Endothelial cell of umbilical vein (primary cell): ENCODE data around the gene RAPGEF3.

ENCODE experiments used
- EZH2 ChIP-seq: IDR thresholded peaks from 2 replicates; pipeline ENCODE4 v1.6.1; 2012; ENCODE audit warnings: borderline replicate concordance, low read depth, mild to moderate bottlenecking, moderate library complexity, low read length, inconsistent platforms; ENCODE audit not compliant: severe bottlenecking
- JUN ChIP-seq: IDR thresholded peaks from 2 replicates; pipeline ENCODE4 v1.6.1; 2011; ENCODE audit warnings: borderline replicate concordance, low read depth; ENCODE audit not compliant: insufficient read length, insufficient read depth
- POLR2A ChIP-seq: IDR thresholded peaks from 2 replicates; pipeline ENCODE4 v1.6.1; 2012; ENCODE audit warnings: low read depth, mild to moderate bottlenecking, control low read depth, low read length
- POLR2AphosphoS5 ChIP-seq: IDR thresholded peaks from 2 replicates; pipeline ENCODE4 v1.6.1; 2012; ENCODE audit warnings: low read depth, mild to moderate bottlenecking, control low read depth, low read length, moderate library complexity; ENCODE audit not compliant: insufficient read depth
- TF ChIP-seq, protein P1 (sequence below): IDR thresholded peaks from 2 replicates; pipeline ENCODE4 v1.6.1; 2011; ENCODE audit not compliant: insufficient read depth, insufficient read length
- TF ChIP-seq, protein P2 (sequence below), 2 donors: IDR thresholded peaks; 1 replicate in 1 of 2; 2 replicates in 1 of 2; pipeline ENCODE4 v1.5.1; 2011; ENCODE audit warnings: low read length in 2 of 2, mild to moderate bottlenecking in 2 of 2, moderate library complexity in 2 of 2, control low read depth in 1 of 2, inconsistent platforms in 1 of 2, low read depth in 1 of 2; ENCODE audit not compliant: insufficient read depth in 1 of 2; ENCODE audit errors: extremely low read depth in 1 of 2

DNA sequence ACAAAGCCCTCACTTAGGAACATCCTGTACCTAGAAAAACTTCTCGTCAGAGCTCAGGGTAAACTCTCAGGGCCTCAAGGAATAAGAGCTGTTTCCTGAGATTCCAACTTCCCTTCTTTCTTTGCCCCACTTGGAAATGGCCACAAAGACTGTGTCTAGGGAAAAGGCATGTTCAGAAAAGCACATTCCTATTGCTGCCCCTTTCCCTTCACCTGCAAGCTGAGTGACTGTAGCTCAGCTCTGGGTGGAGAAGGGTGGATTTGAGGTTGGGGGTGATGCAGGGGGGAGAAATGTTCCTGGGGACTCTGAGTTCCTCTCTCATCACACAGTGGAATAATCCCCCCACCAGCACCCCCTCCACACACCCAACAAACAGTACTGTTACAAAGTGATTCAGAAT is 40.1 kb downstream of the RAPGEF3 start:
- TF ChIP-seq, protein P1, sequence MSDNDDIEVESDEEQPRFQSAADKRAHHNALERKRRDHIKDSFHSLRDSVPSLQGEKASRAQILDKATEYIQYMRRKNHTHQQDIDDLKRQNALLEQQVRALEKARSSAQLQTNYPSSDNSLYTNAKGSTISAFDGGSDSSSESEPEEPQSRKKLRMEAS = no peak
- TF ChIP-seq, protein P2, sequence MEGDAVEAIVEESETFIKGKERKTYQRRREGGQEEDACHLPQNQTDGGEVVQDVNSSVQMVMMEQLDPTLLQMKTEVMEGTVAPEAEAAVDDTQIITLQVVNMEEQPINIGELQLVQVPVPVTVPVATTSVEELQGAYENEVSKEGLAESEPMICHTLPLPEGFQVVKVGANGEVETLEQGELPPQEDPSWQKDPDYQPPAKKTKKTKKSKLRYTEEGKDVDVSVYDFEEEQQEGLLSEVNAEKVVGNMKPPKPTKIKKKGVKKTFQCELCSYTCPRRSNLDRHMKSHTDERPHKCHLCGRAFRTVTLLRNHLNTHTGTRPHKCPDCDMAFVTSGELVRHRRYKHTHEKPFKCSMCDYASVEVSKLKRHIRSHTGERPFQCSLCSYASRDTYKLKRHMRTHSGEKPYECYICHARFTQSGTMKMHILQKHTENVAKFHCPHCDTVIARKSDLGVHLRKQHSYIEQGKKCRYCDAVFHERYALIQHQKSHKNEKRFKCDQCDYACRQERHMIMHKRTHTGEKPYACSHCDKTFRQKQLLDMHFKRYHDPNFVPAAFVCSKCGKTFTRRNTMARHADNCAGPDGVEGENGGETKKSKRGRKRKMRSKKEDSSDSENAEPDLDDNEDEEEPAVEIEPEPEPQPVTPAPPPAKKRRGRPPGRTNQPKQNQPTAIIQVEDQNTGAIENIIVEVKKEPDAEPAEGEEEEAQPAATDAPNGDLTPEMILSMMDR (IDR thresholded peaks at IDR 0.05; ENCODE audit: extremely low read depth in 1 of 2, insufficient read depth in 1 of 2, low read depth in 1 of 2, low read length in 2 of 2) = no peak
- no peak for TF ChIP-seq EZH2
- TF ChIP-seq JUN = no peak
- no peak for TF ChIP-seq POLR2A
- TF ChIP-seq POLR2AphosphoS5 = no peak
